GM12872 (cell line): Measurements from ENCODE around the gene GABBR2.

ENCODE experiments used
- CTCF ChIP-seq: IDR thresholded peaks from 3 replicates; pipeline ENCODE4 v1.5.1; 2011; ENCODE audit warnings: low read depth, mild to moderate bottlenecking, low read length, moderate library complexity; ENCODE audit not compliant: insufficient read depth

GABBR2 gene

GRCh38 chr9:98367371-98367900, 341.3 kb downstream of the GABBR2 start:
- TF ChIP-seq CTCF = no peak

GRCh38 chr9:98365781-98366180, 343.0 kb downstream of the GABBR2 start:
- no peak for TF ChIP-seq CTCF

GRCh38 chr9:98365227-98365669, 343.5 kb downstream of the GABBR2 start:
- peak; percentile 62 for TF ChIP-seq CTCF

- no peak for TF ChIP-seq CTCF
Observed at GRCh38 chr9:98364086-98364485, 344.6 kb downstream of the GABBR2 start.

- TF ChIP-seq CTCF = no peak
Observed at GRCh38 chr9:98363644-98364043, 345.1 kb downstream of the GABBR2 start.

GRCh38 chr9:98362624-98363252, 346.0 kb downstream of the GABBR2 start:
- no peak for TF ChIP-seq CTCF

GRCh38 chr9:98361645-98362044, 347.1 kb downstream of the GABBR2 start:
- no peak for TF ChIP-seq CTCF
